GM18873 (cell line): ENCODE data around the gene FAM221B.

ENCODE experiments used
- ATAC-seq: cut with Tn5 transposase; IDR thresholded peaks from one replicate; pipeline ENCODE4 v1.9.1; 2021; ENCODE audit warnings: mild to moderate bottlenecking, moderate library complexity, moderate number of reproducible peaks; ENCODE audit not compliant: unreplicated experiment, low FRiP score

Gene FAM221B

GRCh38 chr9:35826071-35826701, 2.3 kb downstream of the FAM221B start:
- ATAC-seq = no peak

DNA sequence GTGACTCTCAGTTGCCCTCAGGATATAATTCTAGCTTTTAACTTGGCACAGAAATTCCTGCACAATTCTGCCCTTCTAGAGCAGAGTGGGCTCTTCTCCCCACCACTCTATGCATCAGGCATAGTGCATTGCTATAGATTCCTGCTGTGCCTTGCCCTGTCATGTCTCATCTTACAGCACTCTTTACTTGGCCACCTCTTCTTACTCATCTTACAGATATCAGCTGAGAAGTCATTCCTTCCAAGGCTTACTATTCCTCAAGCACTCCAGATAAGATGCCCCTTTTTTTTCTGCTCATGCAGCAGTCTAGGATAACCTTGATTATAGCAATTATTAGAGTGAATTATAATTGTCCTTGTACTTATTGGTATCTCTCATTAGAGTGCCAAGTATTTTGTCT, 5.6 kb downstream of the FAM221B start:
- ATAC-seq = no peak

DNA sequence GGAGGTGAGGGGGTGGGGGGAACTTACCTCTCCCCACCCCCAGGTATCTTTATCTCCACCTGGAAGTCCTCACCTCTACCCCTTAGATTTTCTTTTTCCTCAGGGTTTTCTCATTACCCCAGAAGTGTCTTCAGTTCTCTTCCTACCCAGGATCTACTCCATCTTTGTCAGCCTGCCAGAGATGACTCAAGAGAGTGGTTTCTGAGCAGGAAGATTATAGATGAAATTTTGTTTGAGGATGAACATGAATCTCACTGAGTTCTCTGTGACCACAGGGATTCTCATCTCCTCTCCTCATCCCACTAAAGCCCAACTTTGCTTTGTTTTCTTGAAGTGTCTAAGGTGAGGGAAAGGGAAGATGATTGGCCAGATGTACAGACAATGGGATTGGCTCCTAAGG, 8.5 kb downstream of the FAM221B start:
- ATAC-seq = no peak

GRCh38 chr9:35818341-35818740, 10.2 kb downstream of the FAM221B start:
- no peak for ATAC-seq

DNA sequence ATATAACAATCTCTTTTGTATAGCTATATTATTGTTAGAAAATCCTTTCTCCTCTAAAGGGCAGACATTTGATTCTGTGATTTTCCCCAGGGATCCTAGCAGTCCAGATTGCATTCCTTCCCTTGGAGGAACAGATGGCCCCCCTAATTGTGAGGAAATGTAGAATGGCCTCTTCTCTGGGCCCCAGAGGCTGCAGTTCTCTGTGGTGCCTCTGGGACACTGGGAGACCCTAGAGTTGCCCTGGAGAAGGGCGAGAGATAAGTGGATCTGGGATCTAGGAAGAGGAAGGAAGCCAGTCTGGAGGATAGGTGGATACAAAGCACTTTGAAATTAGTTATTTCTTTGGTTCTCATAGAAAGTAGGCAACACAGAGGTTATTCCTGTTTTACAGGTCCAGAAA, 11.8 kb downstream of the FAM221B start:
- no peak for ATAC-seq

DNA sequence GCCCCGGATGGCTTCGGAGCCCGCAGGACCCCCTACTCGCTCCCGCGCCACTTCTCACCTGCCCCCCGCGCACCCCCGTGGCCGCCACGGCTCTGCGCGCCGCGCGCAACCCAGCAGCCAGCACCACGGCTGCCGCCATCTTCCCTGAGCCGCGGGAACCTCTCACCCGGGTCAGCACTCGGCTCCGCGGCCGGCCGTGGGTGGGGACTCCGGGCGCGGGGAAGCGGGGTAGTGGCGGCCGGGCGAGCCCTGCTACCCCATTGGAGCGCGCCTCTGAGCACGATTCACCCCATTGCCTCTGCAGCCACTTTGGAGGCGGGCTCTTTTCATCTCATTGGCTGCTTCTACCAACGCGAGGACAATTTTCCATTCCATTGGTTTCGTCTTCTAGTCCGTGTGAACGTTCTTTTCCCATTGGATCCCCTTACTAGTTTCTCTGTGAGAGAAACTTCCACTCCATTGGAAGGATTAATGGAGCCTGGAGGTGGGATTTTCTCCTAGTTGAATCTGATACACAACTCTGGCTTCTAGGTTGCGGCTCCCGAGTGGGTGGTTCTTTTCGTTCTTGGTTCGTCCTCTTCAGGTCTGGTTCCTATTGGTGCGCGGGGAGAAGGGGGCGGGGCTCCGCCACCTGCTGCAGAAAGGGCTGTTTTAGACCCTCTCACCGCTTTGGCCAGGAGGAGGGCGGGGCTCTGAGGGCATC, 13.5 kb downstream of the FAM221B start, which contains the start of gene HINT2:
TSS of gene HINT2 (minus strand) at position 202 of the 703 bp plus-strand sequence. CDS start at position 139, 63 bp downstream.
- ATAC-seq = peak; percentile 62

DNA sequence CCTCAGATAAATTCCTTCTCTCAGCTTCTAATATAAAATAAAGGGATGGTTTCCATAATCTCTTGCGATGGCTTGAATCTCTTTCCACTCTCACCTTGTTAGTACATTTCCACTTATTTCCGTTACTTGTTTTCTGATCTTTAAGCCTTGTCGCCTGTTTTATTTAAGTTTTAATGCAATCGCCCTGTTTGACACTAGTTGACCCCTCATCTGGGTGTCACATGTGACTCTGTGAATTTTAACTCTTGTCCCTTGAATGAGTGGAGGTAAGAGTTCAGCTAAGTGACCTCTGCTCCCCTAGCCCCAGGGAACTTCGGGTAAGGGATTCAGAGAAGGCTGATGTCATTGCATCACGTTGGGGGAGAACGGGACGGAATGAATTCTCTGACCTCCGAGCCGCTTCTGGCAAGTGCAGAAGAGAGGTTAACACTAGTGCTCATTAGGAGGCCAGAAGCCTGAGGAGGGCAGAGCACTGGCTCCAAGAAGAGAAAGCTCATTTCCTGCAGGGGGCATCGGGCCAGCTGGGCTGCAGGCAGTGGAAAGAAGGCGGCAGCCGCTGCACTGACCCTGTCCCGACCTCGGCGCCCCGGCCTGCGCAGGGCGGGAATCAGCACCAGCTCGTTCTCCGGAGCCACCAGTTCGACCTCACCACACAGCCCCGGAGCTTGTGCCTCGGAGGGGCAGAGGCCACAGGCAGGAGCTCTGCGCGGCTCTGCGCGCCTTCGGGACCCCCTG, 14.3 kb downstream of the FAM221B start:
- peak; percentile 22 for ATAC-seq

DNA sequence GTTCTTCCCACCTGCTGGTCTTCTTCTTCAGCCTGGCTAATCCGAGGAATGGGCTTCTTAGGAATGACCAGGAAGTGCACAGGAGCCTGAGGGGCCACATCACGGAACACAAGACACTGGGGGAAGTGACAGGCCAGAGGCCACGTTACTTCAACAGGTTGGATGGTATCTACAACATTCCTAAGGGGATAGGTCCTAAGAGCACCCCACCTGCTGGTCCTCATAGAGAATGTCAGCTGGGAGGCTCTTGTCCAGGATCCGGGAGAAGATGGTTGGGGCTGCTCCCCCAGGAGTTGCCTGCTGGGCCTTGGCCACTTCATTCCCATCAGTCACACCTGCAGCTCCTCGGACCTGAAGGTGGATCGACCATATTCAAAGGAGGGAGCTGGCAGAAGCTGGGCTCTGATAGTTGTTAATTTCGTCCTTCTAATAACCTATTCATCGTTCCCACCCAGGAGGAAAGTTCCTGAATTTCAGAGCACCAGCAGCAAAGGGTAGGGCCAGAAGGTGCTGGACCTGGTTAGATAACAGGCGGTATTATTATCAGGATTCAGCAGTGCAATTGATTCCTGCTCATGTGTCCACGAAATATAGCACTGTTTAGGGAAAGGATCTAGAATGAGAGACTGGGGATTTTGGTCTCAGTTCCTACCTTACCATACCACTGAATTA, 15.0 kb downstream of the FAM221B start:
- no peak for ATAC-seq

GRCh38 chr9:35812025-35812602, 16.4 kb downstream of the FAM221B start, which contains the start of gene SPAG8:
Gene SPAG8, minus strand, starts transcription at chr9:35812262. Its CDS starts 115 bp downstream, at chr9:35812147.
- ATAC-seq = peak; percentile 62

DNA sequence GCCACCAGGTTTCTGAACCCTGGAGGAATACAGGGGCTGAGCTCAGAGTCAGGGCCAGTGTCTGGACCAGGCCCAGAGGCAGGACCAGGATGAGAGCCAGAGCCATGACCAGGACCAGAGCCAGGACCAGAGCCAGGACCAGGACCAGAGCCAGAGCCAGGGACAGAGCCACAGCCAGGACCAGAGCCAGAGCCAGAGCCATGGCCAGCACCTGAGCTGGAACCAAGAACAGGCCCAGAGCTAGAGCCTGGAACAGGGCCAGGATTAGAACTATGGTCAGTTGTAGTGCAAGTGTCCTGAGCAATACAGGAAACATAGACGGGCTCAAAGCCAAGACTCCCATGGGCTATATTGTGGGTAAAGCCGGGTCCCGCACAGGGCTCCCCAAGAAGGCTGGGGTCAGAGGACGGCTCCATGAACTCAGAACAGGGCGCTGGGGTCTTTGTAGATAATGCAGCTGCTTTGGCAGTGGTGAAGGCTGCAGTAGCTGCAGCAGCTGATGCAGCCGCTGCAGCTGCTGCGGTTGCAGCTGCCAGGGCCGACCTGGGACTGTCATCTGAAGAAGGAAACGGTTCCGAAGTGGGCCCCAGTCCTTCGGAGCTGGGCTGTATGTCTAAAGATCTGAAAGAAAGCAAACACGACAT, 17.0 kb downstream of the FAM221B start:
- ATAC-seq = no peak

DNA sequence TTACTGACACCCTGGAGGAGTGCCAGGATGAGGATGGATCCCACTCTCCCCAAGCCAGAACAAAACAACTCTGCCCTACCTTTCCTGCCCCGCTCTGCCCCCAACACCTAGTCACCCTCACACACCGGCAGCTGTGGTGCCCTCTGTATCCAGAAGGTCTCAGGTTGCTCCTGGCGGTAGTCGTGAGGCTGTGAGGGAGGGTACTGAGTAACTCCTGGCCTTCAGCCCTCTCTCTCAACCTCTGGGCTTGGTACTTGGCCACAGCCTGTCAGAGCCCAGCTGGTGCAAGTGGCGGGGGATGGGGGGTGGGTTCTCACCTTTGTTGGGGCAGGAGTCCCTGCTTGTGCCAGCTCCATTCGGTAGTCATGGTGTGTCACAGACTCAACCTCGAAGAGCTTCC, 18.4 kb downstream of the FAM221B start:
- ATAC-seq = no peak

DNA sequence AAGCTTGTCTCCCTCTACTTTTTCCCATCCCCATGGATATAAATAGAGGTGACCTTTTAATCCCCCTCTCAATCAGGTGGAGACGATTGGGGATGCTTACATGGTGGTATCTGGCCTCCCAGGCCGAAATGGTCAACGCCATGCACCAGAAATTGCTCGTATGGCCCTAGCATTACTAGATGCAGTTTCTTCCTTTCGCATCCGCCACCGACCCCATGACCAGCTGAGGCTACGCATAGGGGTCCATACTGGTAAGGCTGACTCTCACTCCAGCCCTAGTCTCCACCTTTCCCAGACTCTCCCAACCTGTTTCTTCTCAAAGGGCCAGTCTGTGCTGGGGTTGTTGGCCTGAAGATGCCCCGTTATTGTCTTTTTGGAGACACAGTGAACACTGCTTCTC, 20.1 kb downstream of the FAM221B start:
- no peak for ATAC-seq

- no peak for ATAC-seq
These were observed 22.4 kb downstream of the FAM221B start for GRCh38 chr9:35806101-35806500.

GRCh38 chr9:35801328-35802128, 27.0 kb downstream of the FAM221B start:
- no peak for ATAC-seq

DNA sequence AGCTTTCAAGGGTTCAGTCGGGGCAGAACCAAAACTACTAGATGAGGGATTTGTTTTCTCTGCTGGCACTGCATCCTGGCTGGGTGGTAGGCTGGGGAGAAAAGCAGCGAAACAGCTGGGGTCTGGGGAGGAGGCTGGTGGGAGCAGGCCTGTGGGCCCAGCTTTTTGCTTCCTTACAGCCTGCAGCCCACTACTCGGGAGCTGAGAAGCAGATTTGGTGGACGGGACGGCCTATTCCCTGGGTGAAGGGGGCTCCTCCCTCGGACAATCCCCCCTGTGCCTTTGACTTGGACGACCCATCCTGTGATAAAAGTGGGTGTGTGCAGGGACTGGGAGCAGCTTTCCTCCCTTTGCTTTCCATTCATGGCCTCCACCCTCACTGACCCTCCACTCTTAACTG, 28.0 kb downstream of the FAM221B start:
- ATAC-seq = no peak

GRCh38 chr9:35798658-35799374, 29.7 kb downstream of the FAM221B start:
- ATAC-seq = no peak

DNA sequence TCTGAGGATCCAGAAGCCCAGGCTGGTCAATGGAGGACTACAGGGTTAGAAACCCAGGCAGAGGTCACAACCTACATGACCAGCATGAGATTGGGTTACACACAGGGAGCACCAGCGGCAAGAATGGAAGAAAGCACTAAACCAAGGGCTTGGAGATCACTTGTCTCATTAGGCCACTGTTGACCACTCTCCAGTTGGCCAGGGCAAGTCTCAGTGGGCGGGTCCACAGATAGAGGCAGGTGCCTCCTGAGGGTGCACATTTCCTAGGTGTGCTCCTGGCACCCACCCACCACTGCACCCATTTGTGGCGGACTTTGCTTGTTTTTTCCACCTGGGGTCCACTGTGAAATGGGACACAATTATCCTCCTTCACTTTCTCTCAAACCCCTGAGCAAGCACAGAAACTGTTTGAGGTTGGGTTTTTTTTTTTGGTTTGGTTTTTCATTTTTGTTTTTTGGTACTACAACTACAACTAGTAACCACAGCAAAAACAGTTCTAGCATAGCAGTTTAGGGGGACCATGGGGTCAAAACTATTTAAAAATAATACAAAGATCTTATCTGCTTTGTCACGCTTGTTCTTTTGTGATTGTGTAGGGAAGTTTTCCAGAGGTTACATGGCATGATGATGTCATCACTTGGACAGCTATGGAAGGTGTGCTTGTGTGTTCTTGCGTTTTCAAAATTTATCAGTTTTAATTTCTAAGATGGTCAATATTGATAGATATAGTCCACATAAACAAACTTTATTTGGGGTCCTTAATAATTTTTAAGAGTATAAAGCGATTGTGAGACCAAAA, 31.0 kb downstream of the FAM221B start:
- no peak for ATAC-seq

DNA sequence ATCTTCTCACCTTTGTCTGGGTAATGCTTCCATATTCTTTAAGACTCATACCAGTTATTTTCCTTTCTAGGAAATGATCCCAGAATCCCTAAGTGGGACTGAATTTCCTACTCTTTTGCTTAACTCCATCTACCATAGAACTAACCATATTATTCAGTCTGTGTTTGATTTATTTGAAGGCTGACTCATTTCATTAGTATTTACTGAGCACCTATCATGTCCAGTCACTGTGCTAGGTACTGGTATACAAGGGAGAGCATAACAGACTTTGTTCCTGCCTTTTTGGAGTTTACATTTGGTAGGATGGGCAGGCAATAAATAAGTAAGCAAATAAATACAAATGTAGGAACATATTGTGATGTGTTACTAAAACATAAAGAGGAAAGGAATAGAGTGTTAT, 32.8 kb downstream of the FAM221B start:
- no peak for ATAC-seq
